Thyroid gland (tissue), 4 donors: ENCODE data around the gene NDUFAF7. TPM values are rescaled to one million over a fixed set of nuclear protein-coding genes. Genes with fewer than 3 reads are reported as not detected.
A peak's percentile ranks its signal among the peaks of the same experiment; 100 is the strongest.
"Not testable (repeated sequence)": the region's sequence is repeated elsewhere in the genome, so short reads cannot be mapped to it uniquely, and the experiment has no call there.

Source experiments
- DNase-seq, 2 donors: peaks; one replicate each; pipeline ENCODE4 v3.0.0-alpha.2; 2019
- H3K27ac ChIP-seq, 3 donors: fragments of 200-600 bp; sonication (generic); 1 replicate in 2 of 3; 2 replicates in 1 of 3; pipeline ENCODE4 v1.5.1; 2016 to 2019; ENCODE audit warnings: mild to moderate bottlenecking in 1 of 3, moderate library complexity in 1 of 3
- H3K27me3 ChIP-seq: fragments of 200-600 bp; sonication (generic); one replicate; pipeline ENCODE4 v1.5.1; 2019
- H3K36me3 ChIP-seq, 2 donors: fragments of 200-600 bp; sonication (generic); one replicate each; pipeline ENCODE4 v1.5.1; 2016 to 2019
- H3K4me1 ChIP-seq, 2 donors: fragments of 200-600 bp; sonication (generic); one replicate each; pipeline ENCODE4 v1.5.1; 2017 to 2019
- H3K4me3 ChIP-seq, 3 donors: fragments of 200-600 bp; sonication (generic); replicated peaks in 1 of 3; 1 replicate in 2 of 3; 2 replicates in 1 of 3; pipeline ENCODE4 v1.5.1; 2016; ENCODE audit warnings: mild to moderate bottlenecking in 1 of 3
- H3K9me3 ChIP-seq: fragments of 200-600 bp; sonication (generic); one replicate; pipeline ENCODE4 v1.5.1; 2017
- CTCF ChIP-seq, 6 experiments: fragments of 200-600 bp in 3 of 6; fragments of 450-650 bp in 3 of 6; sonication (generic) in 3 of 6; IDR thresholded peaks; one replicate each; pipeline ENCODE4 v1.5.1; 2016 to 2019; ENCODE audit warnings: antibody characterized with exemption in 6 of 6, mild to moderate bottlenecking in 2 of 6, inconsistent platforms in 1 of 6, moderate library complexity in 1 of 6
- POLR2A ChIP-seq, 2 donors: fragments of 450-650 bp; IDR thresholded peaks; one replicate each; pipeline ENCODE4 v1.6.1; 2017; ENCODE audit warnings: antibody characterized with exemption in 2 of 2, mild to moderate bottlenecking in 2 of 2, moderate library complexity in 1 of 2
- WGBS, 2 donors: methylation state at CpG; one replicate each; pipeline ENCODE4 v1.1.5; 2017; 5-methylcytosine and 5-hydroxymethylcytosine counted together
- intact Hi-C: fragments of 100-400 bp; cut with DNase I; formaldehyde crosslinking; loops from one replicate; pipeline ENCODE4 v1.15.1; 2023
- total RNA-seq, 4 donors: library from RNA; depleted of rRNA; stranded (reverse); fragments of >200 nt; gene quantifications; one replicate each; pipeline ENCODE4 v1.2.3, GENCODE V29; 2016

Gene NDUFAF7
- total RNA-seq, 4 donors from 2014 or later, result 11.5 to 23.1 (median 19.1) TPM

GRCh38 chr2:37205689-37206341 lies 25.6 kb upstream of the NDUFAF7 start:
- no peak overlapping the region for H3K4me3 ChIP-seq
- TF ChIP-seq POLR2A (IDR thresholded peaks at IDR 0.05) (no peak), CTCF (IDR thresholded peaks at IDR 0.05) (no peak)
- no peaks in the 10 kb centered on the region for H3K4me1 ChIP-seq
- H3K27me3 ChIP-seq, result no peaks in the 10 kb centered on the region
- no peak overlapping the region for H3K27ac ChIP-seq
- H3K36me3 ChIP-seq, result peaks cover 51 to 53% of the 10 kb centered on the region in 2 donors
- no peaks in the 10 kb centered on the region for H3K9me3 ChIP-seq
- no peak for DNase-seq
- 89 to 93% methylated on average over 5 of the region's 5 CpGs for WGBS, 2 donors
- intact Hi-C loops, result no loop called here

GRCh38 chr2:37206760-37207159 lies 24.7 kb upstream of the NDUFAF7 start:
- H3K9me3 ChIP-seq, H3K4me3 ChIP-seq, DNase-seq, H3K4me1 ChIP-seq, H3K27ac ChIP-seq, H3K27me3 ChIP-seq, intact Hi-C loops: not testable (repeated sequence)
- WGBS, 2 donors, result 93 to 98% methylated on average over 2 of the region's 2 CpGs
- H3K36me3 ChIP-seq, result peaks cover 45 to 55% of the 10 kb centered on the region in 2 donors

GRCh38 chr2:37211212-37211611 lies 20.2 kb upstream of the NDUFAF7 start:
- Histone ChIP-seq H3K27ac (no peak overlapping the region), H3K9me3 (no peaks in the 10 kb centered on the region), H3K36me3 (peaks cover 25 to 51% of the 10 kb centered on the region in 2 donors), H3K4me3 (no peak overlapping the region), H3K27me3 (no peaks in the 10 kb centered on the region), H3K4me1 (no peaks in the 10 kb centered on the region)
- intact Hi-C loops, result no loop called here
- TF ChIP-seq POLR2A (IDR thresholded peaks at IDR 0.05) (no peak), CTCF (IDR thresholded peaks at IDR 0.05) (no peak)
- no peak for DNase-seq

GRCh38 chr2:37211939-37212338 lies 19.5 kb upstream of the NDUFAF7 start:
- Histone ChIP-seq H3K9me3 (no peaks in the 10 kb centered on the region), H3K4me1 (no peaks in the 10 kb centered on the region), H3K36me3 (peaks cover 18 to 44% of the 10 kb centered on the region in 2 donors), H3K27ac (no peak overlapping the region), H3K27me3 (no peaks in the 10 kb centered on the region), H3K4me3 (no peak overlapping the region)
- intact Hi-C loops, result no loop called here
- TF ChIP-seq POLR2A (IDR thresholded peaks at IDR 0.05), result no peak
- no peak for DNase-seq
- 88 to 91% methylated on average over 3 of the region's 3 CpGs for WGBS, 2 donors

- Histone ChIP-seq H3K27ac (peak overlapping the region in 2 of 3 donors; percentile 37 to 46), H3K4me3 (no peak overlapping the region), H3K27me3 (no peaks in the 10 kb centered on the region), H3K9me3 (no peaks in the 10 kb centered on the region), H3K36me3 (peaks cover 9 to 24% of the 10 kb centered on the region in 2 donors), H3K4me1 (no peaks in the 10 kb centered on the region)
- intact Hi-C loops, result no loop called here
- WGBS, 2 donors, result 84 to 89% methylated on average over 1 of the region's 1 CpG
- DNase-seq, result no peak
- no peak for TF ChIP-seq POLR2A (IDR thresholded peaks at IDR 0.05)
- TF ChIP-seq CTCF (IDR thresholded peaks at IDR 0.05), result no peak
These were observed 16.2 kb upstream of the NDUFAF7 start for GRCh38 chr2:37215250-37215649.

- H3K27me3 ChIP-seq, result no peaks in the 10 kb centered on the region
- intact Hi-C loops, result no loop called here
- peaks cover 17 to 25% of the 10 kb centered on the region in 2 donors for H3K36me3 ChIP-seq
- WGBS, 2 donors, result 87 to 92% methylated on average over 4 of the region's 4 CpGs
- H3K4me3 ChIP-seq, result no peak overlapping the region
- no peak for DNase-seq
- TF ChIP-seq POLR2A (IDR thresholded peaks at IDR 0.05), result no peak
- TF ChIP-seq CTCF (IDR thresholded peaks at IDR 0.05), result no peak
- H3K27ac ChIP-seq, result no peak overlapping the region
- no peaks in the 10 kb centered on the region for H3K9me3 ChIP-seq
- no peaks in the 10 kb centered on the region for H3K4me1 ChIP-seq
These were observed 12.4 kb upstream of the NDUFAF7 start for GRCh38 chr2:37219046-37219445.
